HUDEP-2 (cell line): ENCODE results near the gene VPS51.

Source experiments
- DNase-seq, 76 experiments: peaks; one replicate each; lab custom pipeline; 2025; ENCODE audit not compliant: unreplicated experiment in 76 of 76; lab: John Stamatoyannopoulos, UW

Gene VPS51

GRCh38 chr11:65160643-65161042, 64.6 kb downstream of the VPS51 start:
- DNase-seq = no peak
